Smooth muscle cell (in vitro differentiated cells): ENCODE data around the gene NOTUM. TPM values are rescaled to one million over a fixed set of nuclear protein-coding genes. Genes with fewer than 3 reads are reported as not detected.

Experiments
- DNase-seq: peaks from one replicate; lab custom pipeline; 2025; ENCODE audit not compliant: unreplicated experiment; lab: John Stamatoyannopoulos, UW
- H2AFZ ChIP-seq: fragments of 200-600 bp; sonication (generic); 2 replicates; pipeline ENCODE4 v1.6.0; 2016; ENCODE audit warnings: antibody characterized with exemption, low read depth, mild to moderate bottlenecking
- H3F3A ChIP-seq: fragments of 200-600 bp; sonication (generic); 2 replicates; pipeline ENCODE4 v1.6.0; 2017; ENCODE audit warnings: antibody characterized with exemption, low read depth
- H3K27ac ChIP-seq: fragments of 200-600 bp; sonication (generic); 2 replicates; pipeline ENCODE4 v1.5.1; 2016; ENCODE audit warnings: low read depth, mild to moderate bottlenecking
- H3K27me3 ChIP-seq: fragments of 200-600 bp; sonication (generic); 2 replicates; pipeline ENCODE4 v1.6.1; 2016; ENCODE audit warnings: low read depth, mild to moderate bottlenecking
- H3K36me3 ChIP-seq: fragments of 200-600 bp; sonication (generic); 2 replicates; pipeline ENCODE4 v1.5.1; 2016; ENCODE audit warnings: low read depth
- H3K4me1 ChIP-seq: fragments of 200-600 bp; sonication (generic); 2 replicates; pipeline ENCODE4 v1.5.1; 2016; ENCODE audit warnings: low read depth
- H3K4me2 ChIP-seq: fragments of 200-600 bp; sonication (generic); 2 replicates; pipeline ENCODE4 v1.6.0; 2016; ENCODE audit warnings: mild to moderate bottlenecking
- H3K4me3 ChIP-seq: fragments of 200-600 bp; sonication (generic); 2 replicates; pipeline ENCODE4 v1.5.1; 2016; ENCODE audit warnings: mild to moderate bottlenecking
- H3K79me2 ChIP-seq: fragments of 200-600 bp; sonication (generic); 2 replicates; pipeline ENCODE4 v1.6.0; 2016; ENCODE audit warnings: low read depth, mild to moderate bottlenecking
- H3K9ac ChIP-seq: fragments of 200-600 bp; sonication (generic); 2 replicates; pipeline ENCODE4 v1.6.0; 2016; ENCODE audit warnings: low read depth
- H3K9me3 ChIP-seq: fragments of 200-600 bp; sonication (generic); replicated peaks from 2 replicates; pipeline ENCODE4 v1.5.1; 2016; ENCODE audit warnings: low read depth
- H4K20me1 ChIP-seq: fragments of 200-600 bp; sonication (generic); 2 replicates; pipeline ENCODE4 v1.6.0; 2016; ENCODE audit warnings: low read depth
- WGBS: methylation state at CpG from one replicate; pipeline ENCODE4 v1.1.7; 2016; ENCODE audit warnings: low lambda C conversion rate; 5-methylcytosine and 5-hydroxymethylcytosine counted together
- polyA plus RNA-seq: library from polyadenylated mRNA; unstranded; fragments of >200 nt; fragmentation: Nextera tagmentation; extraction: Ambion mirVana; gene quantifications from 2 replicates; pipeline ENCODE4 v1.2.1, GENCODE V29; 2016
- total RNA-seq: library from RNA; depleted of rRNA; stranded (reverse); fragments of >200 nt; gene quantifications from 2 replicates; pipeline ENCODE4 v1.2.3, GENCODE V29; 2014
- TF ChIP-seq, protein P1 (sequence below): fragments of 200-600 bp; sonication (generic); IDR thresholded peaks from 2 replicates; pipeline ENCODE4 v1.5.1; 2017; ENCODE audit warnings: borderline replicate concordance, mild to moderate bottlenecking, antibody characterized with exemption; ENCODE audit not compliant: insufficient read depth, poor library complexity, severe bottlenecking

The NOTUM gene
- total and polyA plus RNA-seq, 2 experiments from 2014 or later, result 0.90 to 2.9 TPM

DNA sequence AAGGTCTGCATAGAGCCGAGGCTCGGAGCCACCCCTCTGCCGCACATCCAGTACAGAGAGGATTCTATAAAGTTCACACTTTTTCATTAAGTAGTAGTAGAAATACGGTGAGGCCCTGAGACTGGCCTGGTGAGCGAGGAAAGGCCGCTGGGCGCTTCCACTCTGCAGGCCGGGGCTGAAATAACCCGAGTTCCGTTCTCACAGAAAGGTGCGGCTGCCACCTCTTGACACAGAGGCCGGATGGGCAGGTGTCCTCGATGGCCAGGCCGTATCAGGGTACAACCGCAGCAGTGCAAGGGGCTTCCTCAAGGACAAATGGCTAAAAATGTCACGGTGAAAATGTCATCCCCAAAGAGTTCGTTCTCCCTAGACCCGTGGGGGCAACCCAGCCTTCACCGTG, 49.0 kb downstream of the NOTUM start:
- Histone ChIP-seq H3K36me3 (no peaks in the 10 kb centered on the region), H3K9me3 (no peaks in the 10 kb centered on the region), H2AFZ (no peak overlapping the region), H3K9ac (no peak overlapping the region), H3K27me3 (no peaks in the 10 kb centered on the region), H3F3A (peaks cover 9% of the 10 kb centered on the region), H3K4me2 (peak overlapping the region; percentile 79), H3K4me3 (peak overlapping the region; percentile 33), H4K20me1 (peaks cover 55% of the 10 kb centered on the region), H3K27ac (no peak overlapping the region), H3K4me1 (peaks cover 4% of the 10 kb centered on the region), H3K79me2 (peaks cover 17% of the 10 kb centered on the region)
- no peak for DNase-seq
- WGBS, result 94% methylated on average over 19 of the region's 19 CpGs
- TF ChIP-seq, protein P1, sequence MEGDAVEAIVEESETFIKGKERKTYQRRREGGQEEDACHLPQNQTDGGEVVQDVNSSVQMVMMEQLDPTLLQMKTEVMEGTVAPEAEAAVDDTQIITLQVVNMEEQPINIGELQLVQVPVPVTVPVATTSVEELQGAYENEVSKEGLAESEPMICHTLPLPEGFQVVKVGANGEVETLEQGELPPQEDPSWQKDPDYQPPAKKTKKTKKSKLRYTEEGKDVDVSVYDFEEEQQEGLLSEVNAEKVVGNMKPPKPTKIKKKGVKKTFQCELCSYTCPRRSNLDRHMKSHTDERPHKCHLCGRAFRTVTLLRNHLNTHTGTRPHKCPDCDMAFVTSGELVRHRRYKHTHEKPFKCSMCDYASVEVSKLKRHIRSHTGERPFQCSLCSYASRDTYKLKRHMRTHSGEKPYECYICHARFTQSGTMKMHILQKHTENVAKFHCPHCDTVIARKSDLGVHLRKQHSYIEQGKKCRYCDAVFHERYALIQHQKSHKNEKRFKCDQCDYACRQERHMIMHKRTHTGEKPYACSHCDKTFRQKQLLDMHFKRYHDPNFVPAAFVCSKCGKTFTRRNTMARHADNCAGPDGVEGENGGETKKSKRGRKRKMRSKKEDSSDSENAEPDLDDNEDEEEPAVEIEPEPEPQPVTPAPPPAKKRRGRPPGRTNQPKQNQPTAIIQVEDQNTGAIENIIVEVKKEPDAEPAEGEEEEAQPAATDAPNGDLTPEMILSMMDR, result no peak

DNA sequence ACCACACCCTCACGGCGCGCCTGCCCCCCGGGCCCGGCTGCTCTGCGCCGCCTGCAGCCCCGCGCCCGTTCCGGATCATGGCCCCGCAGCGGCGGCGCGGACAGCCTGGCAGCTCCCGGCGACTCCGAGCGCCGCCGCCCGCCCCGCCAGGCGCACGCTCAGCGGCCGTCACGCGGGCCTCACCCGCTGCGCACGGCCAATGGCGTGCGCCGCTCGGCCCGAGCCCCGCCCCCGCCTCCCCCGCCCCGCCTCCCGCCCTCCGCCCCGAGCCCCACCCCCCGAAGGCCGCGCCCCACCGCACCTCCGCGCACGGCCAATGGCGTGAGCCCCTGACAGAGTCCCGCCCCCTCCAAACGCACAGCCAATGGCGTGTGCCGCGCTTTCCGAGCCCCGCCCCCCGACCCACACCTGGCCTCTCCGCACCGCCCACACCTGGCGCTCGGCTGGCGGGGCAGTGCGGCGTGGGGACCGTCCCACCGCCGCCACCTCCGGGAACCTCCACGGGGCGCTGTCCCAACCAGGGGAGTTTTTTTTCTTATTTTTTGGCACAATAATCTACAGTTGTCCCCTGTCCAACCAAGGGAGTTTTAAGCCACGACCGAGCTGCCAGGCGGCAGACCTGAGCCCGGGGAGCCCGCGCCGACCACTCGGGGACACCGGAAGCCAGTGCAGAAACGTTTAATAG, 49.6 kb downstream of the NOTUM start, which contains the start of gene PCYT2:
Gene PCYT2, minus strand, starts transcription at position 123 of the 685 bp plus-strand sequence. Its CDS starts 44 bp downstream, at position 79.
- WGBS, result 16% methylated on average over 32 of the region's 84 CpGs
- Histone ChIP-seq H3K4me1 (peaks cover 4% of the 10 kb centered on the region), H3F3A (peaks cover 9% of the 10 kb centered on the region), H3K27me3 (no peaks in the 10 kb centered on the region), H3K79me2 (peaks cover 16% of the 10 kb centered on the region), H3K27ac (no peak within 1 kb of the TSS), H3K9me3 (no peaks in the 10 kb centered on the region), H2AFZ (no peak within 1 kb of the TSS), H3K9ac (peak within 1 kb of the TSS; percentile 62), H4K20me1 (peaks cover 50% of the 10 kb centered on the region), H3K4me3 (peak within 1 kb of the TSS; percentile 81), H3K36me3 (no peaks in the 10 kb centered on the region), H3K4me2 (peak within 1 kb of the TSS; percentile 99)
- peak; percentile 70 for DNase-seq
- TF ChIP-seq, protein P1, result peak; percentile 4

DNA sequence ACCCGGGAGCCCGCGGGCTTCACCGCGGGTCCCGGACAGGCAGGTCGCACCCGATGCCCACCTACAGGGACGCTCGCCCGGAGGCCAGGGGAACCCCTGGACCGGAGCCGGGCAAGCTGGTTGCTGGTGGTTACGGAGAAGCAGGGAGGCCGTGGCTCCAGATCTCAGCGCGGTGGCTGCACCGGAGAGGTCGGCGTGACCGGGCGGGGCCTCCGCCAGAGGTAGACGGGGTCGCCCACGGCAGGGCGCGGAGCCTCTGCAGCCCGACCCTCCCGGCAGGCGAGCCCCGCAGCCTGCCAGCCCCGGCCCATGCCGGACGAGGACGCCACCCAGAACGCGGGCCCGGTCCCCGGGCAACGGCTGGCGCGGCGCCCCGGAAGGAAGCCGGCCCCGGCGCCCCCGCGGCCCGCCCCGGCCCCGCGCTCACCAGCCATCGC, 50.1 kb downstream of the NOTUM start:
- Histone ChIP-seq H3K79me2 (peaks cover 12% of the 10 kb centered on the region), H3K36me3 (no peaks in the 10 kb centered on the region), H4K20me1 (peaks cover 46% of the 10 kb centered on the region), H2AFZ (no peak overlapping the region), H3K4me1 (peaks cover 4% of the 10 kb centered on the region), H3K27me3 (no peaks in the 10 kb centered on the region), H3F3A (peaks cover 9% of the 10 kb centered on the region), H3K27ac (no peak overlapping the region), H3K4me2 (peak overlapping the region; percentile 99), H3K4me3 (peak overlapping the region; percentile 81), H3K9me3 (no peaks in the 10 kb centered on the region), H3K9ac (peak overlapping the region; percentile 62)
- whole genome bisulfite sequencing, result under 1% methylated on average over 41 of the region's 55 CpGs
- TF ChIP-seq, protein P1, result no peak
- no peak for DNase-seq
